Fibroblast of skin of abdomen (primary cell): ENCODE results near the gene ZNF414. TPM values are rescaled to one million over a fixed set of nuclear protein-coding genes. Genes with fewer than 3 reads are reported as not detected.
"Not testable (repeated sequence)": the region's sequence is repeated elsewhere in the genome, so short reads cannot be mapped to it uniquely, and the experiment has no call there.

Experiments used
- DNase-seq: peaks from one replicate; pipeline ENCODE4 v3.0.0-alpha.2; 2013
- polyA plus RNA-seq, 2 experiments: library from polyadenylated mRNA; unstranded; fragments of 120-200 nt; gene quantifications; one replicate each; pipeline ENCODE4 v1.2.1, GENCODE V29; 2013; ENCODE audit not compliant: insufficient read length in 2 of 2

Gene ZNF414, protein sequence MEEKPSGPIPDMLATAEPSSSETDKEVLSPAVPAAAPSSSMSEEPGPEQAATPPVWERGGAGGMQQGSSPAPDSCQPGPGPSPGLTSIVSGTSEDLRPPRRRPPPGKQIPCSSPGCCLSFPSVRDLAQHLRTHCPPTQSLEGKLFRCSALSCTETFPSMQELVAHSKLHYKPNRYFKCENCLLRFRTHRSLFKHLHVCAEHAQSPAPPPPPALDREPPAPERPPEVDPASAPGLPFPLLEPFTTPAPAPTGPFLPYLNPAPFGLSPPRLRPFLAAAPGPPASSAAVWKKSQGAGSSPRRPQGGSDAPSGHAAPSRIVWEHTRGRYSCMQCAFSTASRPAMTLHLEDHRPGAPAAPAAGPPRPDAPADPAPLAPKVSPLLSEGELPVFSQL
- 15.3 TPM for polyA plus RNA-seq (2013, experiment 1 of 2; ENCODE audit: insufficient read length)
- polyA plus RNA-seq (2013, experiment 2 of 2; ENCODE audit: insufficient read length) = 23.0 TPM

DNA sequence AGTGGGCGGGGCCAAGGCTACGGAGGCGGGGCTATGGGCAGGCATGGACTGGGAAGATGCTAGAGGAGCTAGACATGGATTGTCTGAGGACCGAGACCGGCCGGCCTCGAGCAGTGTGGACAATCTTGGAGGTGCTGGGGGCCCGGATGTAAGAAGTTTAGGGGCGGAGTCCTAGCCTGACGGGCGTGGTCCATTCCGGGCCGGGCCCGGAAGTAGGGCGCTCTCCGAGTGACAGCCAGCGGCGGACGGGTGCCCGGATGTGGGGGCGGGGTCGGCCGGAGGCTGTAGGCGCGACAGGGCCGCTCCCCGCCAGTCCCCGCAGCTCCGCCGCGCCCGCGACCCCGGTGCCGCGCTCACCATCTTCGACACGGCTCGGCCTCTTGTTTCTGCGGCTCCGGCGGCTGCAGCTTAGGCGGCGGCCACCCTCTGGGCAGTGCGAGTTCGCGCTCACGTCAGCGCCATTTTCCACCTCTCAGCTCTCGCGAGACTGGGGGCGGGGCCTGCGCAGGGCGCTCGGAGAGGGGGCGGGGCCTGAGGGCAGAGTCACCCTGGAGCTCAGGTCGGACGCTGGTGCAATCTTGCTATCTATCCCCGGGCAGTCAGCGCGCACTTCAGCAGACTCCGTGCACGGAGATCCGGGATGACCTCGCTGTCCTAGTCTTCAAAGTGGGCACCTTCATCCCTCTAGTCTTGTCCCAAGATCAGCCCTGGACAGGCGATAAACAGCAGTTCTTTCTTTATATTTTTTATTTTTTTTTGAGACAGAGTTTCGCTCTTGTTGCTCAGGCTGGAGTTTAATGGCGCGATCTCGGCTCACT, at the start of gene ZNF414:
ZNF414 (minus strand) TSS at position 481 of the 818 bp plus-strand sequence; CDS start at position 360, 121 bp downstream.
- peak; percentile 98 for DNase-seq

DNA sequence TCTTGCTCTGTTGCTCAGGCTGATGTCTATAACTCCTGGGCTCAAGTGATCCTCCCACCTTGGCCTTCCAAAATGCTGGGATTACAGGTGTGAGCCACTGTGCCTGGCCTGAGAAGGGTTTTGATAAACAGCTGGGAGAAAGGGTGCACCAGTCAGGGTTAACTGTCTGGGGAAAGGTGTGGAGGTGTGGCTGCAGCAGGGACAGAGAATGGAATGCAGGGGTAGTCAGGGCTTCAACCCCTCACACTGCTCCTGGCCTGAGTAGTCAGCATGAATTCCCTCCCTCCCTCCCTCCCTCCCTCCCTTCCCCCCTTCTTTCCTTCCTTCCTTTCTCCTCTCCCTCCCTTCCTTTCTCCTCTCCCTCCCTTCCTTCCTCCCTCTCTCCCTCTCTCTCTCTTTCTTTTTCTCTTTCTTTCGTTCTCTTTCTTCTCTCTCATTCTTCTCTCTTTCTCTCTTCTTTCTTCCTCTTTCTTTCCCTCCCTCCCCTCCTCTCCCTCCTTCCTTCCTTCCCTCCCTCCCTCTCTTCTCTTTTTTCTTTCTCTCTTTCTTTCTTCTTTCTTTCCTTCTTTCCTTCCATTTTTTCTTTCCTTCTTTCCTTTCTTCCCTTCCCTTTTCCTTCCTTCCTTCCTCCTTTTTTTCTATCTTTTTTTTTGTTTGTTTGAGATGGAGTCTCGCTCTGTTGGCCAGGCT, 47.3 kb upstream of the ZNF414 start:
- no peak for DNase-seq

DNA sequence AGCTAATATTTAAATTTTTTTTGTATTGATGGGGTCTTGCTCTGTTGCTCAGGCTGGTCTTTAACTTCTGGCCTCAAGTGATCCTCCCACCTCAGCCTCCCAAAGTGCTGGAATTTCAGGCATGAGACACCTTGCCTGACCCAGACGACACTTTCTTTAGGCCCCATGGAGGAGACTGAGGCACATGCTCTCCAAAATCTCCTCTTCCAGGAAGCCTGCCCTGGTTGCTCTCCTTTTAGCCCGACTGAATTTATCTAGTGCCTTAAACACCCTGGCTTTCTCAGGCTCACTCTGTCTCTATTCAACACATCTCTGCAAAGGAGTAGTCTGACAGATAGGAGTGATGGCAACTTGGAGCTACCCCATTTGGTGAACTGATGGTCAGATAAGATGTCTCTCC, 44.4 kb upstream of the ZNF414 start:
- no peak for DNase-seq

DNA sequence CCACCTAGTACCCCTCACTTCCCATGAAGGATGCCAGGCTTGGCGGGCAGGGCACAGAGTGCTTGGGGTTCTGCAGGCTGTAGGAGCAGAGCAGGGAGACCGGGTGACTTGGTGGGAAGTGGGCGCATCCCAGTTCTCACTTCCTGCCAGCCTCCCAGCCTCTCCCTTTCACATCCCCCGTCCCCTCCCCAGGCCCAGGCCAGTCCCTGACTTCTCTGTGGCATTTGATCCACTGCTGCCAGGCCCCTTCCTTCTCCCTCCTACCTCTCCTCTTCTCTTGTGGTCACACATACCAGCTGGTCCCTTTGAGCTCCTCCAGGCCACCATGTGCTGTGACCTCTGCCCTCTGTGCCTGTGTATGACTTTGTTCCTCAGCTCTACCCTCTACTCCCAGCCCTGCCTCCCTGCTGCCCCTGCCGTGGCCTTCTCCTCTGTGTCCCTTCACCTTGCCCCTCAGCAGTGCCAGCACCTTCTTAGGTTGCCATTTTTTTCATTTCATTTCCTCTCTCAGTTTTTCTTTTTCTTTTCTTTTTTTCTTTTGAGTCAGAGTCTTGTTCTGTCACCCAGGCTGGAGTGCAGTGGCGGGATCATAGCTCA, 43.8 kb upstream of the ZNF414 start:
- no peak for DNase-seq

DNA sequence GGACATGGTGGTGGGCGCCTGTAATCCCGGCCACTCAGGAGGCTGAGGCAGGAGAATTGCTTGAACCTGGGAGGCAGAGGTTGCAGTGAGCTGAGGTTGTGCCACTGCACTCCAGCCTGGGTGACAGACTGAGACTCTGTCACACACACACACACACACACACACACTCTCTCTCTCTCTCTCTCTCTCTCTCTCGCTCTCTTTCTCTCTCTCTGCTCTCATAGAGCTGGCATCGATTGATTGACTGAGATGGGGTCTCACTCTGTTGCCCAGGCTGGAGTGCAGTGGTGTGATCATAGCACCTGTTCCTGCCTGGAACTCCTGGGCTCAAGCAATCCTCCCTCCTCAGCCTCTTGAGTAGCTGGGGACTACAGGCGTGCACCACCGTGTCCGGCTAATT, 39.8 kb upstream of the ZNF414 start:
- DNase-seq = not testable (repeated sequence)

DNA sequence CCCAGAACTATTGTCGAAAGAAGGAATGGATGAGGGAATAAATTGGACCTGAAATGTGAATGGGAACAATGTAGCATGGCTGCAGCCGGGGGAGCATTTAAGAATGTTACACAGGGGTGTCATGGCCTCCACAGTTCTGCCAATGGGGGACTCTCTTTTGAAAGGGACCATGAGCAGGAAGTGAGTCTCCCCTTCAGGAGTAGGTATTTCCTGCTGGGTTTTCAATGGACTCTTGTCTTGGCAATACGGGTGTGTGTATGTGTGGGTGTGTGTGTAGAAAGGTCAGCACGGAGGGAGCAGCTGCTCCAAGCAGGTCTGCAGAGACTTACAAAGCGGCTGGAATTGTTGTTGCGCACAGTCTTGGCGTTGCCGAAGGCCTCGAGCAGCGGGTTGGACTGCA, 38.8 kb upstream of the ZNF414 start:
- peak; percentile 14 for DNase-seq

DNA sequence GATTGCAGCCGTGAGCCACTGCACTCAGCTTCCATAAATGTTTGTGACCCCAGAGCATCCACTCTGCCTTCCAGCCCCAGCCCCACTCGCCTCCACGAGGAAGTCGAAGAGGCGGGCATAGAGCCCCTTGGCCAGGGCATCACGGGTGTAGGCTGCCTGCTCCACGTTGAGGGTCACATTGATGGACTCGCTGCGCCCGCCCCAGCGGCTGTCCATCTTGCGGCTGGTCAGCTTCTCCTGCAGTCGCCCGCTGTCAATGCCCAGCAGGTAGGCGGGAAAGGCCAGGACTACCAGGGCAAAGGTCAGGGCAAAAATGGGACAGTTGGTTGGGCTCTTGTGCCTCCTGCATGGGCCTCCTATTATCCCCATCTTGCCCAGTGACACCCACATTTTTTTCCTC, 36.1 kb upstream of the ZNF414 start:
- no peak for DNase-seq

DNA sequence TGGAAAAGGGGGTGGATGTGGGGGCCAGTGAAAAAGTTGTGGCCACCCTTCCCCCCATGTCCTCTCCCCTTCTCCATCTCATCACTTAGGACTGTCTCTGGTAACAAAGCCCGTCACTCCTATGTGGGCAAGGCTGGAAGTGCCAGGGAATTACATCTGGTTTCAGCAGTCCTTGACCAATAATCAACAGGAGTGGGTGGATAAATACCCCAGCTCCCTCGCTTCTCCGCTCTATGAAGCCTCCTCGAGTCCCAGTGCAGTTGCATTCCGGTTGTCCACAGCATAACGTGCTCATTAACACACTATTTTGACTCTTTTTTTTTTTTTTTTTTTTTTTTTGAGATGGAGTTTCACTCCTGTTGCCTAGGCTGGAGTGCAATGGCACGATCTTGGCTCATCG, 31.8 kb upstream of the ZNF414 start:
- DNase-seq = no peak

DNA sequence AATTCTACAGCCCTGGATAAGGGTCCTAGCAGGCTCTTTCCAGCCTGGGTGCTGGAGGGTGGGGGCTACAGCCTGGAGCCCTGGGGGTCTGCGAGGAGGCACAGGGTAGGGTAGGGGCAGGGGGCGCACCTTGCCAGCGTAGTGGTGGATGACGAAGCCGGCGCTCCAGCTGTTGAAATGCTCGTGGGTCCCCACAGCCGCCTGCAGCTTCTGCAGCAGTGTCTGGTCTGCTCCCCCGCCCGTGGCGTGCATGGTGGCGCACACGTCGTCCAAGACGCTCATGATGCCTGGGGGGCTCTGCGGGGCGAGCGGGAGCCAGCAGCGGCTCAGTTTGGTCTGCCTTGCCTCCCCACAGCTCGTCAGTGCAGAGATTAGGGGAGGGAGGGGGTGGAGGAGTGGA, 30.2 kb upstream of the ZNF414 start:
- DNase-seq = no peak

DNA sequence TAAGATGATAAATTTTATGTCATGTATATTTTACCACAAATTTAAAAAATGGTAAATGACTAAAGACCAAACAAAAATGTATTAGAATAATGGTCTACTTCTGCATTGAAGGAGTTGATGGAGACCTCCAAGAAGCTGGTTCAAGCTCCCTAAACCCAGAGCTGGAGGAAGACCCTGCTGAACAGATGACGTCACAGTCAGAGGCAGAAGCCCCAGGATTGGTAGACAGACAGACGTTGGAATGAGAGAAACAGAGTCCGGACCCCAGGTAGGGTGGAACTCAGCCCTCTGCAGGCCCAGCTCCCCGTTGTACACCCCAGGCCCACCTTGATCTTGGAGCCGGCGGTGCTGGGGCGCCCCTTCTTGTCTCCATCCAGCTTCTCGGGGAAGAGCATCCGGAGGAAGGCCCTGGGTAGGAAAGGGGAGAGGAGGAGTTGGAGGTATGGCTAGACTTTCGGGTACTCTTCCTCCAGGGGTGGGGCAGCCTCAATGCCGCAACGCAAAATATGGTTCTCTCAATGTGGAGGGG, 25.7 kb upstream of the ZNF414 start:
- DNase-seq = no peak

DNA sequence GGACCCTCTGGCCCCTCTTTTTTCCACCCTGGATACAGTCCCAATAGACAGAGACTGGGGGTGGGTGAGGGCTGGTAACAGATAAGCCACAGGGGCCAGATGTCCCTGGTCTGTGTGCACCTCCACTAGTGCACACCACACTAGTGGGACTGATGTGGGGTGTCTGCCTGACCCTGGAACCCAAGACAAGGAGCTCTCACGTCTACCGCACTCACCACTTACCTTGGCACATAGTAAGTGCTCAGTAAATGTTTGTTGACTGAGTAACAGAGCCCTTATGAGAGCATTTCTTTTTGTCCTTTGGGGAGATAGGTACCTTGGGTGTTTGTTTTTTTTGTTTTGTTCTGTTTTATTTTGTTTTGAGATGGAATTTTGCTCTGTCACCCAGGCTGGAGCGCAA, 23.1 kb upstream of the ZNF414 start:
- DNase-seq = no peak

DNA sequence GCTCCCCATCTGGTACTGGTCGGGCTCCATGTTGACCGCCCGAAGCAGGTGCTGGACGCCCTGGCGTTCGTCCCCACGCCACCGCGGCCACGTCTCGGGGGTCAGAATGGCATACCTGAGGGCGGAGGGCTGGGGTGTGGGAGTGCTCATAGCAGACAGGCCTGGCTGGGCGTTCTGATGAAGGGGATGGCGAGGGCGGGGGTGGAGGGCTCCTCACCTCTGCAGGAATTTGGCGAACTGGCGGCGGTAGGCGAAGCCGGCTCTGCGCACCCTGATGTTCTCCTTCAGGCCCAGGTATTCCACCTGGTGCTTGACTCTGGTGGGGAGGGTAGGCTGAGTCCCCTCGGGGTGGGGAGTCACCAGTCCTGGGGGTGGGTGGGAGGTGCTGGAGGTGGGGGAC, 22.3 kb upstream of the ZNF414 start:
- no peak for DNase-seq

DNA sequence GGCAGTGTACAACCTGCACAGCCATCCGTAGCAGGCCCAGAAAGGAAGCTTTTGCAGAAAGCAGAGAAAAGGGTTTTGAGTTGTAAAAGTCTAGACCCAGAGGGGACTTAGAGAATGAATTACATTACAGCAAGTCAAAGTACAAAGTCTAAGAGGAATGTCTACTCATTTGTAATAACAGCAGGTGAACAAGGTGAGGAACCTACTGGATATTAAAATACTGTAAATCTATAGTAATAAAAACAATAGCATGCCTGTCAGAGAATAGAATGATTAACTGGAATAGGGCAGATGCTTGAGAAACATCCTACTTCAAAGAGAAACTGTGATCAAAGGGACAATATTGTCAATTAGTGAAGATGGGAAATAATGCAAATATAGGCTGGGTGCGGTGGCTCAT, 18.3 kb upstream of the ZNF414 start:
- DNase-seq = no peak

DNA sequence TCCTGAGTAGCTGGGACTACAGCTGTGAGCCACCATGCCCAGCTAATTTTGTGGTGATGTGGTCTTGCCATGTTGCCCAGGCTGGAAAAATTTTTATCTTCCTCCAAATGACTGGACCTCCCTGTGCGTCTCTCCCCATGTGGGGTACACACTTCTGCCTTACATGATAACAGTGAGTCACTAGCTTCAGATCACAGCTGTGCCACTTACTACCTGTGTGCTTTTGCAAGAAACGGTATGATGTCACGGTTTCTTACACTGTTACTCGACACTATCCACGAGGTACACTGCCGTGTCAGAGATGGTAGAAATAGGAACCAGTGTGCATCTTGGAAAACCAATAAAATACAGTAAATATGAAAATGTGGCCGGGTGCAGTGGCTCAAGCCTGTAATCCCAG, 17.5 kb upstream of the ZNF414 start:
- DNase-seq = no peak

DNA sequence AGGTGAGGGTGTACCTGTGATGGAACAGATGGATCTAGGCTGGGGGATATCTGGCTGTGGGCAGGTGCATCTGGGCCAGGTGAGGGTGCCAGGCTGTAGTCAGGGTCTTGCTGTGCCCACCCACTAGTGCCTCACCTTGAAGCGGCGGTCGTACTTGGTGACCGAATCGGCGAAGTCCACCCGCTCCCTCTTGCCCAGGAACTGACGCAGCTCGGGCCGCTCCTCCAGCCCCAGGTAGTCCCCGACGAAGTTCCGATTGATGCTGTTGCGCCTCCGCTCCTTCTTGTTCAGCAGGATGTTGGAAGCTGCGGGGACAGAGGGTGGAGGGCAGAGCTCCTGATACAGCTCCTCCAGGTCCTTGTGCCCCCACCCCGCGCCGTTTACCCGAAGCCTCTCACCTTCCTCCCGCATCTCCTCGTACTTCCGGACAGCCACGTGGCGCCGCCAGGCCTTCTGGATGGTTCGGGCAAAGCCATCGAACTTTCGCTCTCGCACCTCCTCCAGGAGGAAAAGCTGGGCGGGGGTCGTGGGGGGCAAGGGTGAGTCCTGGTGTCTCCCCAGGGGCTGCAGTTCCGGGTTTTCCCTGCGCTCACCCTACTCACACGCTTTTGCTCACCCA, 16.2 kb upstream of the ZNF414 start:
- DNase-seq = no peak

DNA sequence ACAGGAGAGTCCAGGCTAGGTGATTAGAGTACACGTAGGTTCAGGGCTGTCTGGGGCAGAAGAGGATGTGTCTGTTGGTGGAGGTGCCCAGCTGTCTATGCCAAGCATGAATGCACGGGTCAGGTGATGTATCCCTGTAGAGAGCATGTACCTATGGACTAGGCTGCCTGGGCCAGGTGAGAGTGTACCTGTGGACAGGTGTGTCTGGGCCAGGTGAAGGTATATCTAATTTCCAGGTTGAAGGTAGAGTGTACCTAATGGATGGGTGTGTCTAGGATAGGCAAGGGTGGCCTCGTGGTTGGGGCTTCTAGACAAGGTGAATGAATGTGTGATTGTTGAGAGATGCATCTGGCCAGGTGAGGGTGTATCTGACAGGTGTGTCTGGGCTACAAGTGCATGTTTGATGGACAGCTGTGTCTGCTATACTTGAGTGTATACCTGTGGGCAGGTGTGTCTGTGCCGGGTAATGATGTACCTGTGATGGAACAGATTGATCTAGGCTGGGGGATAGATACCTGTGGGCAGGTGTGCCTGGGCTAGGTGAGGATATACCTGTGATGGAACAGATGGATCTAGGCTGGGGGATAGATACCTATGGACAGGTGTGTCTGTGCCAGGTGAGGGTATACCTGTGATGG, 15.5 kb upstream of the ZNF414 start:
- no peak for DNase-seq

DNA sequence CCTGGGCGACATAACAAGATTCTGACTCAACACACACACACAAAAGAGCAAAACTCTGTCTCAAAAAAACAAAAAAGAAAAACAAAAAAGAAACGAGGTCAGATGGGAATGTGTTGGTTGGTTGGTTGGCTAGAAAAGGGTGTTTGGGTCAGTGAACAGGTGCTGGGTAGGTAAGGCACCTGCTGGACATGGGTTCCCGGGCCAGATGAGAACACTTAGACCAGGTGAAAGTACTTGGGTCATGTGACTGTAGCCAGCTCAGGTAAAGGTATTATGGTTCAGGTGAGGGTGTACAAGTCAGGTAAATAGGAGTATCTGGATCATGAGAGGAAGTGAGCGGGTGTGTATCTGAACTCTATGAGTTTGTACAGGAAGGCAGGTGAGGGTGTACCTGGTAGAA, 14.5 kb upstream of the ZNF414 start:
- DNase-seq = no peak

DNA sequence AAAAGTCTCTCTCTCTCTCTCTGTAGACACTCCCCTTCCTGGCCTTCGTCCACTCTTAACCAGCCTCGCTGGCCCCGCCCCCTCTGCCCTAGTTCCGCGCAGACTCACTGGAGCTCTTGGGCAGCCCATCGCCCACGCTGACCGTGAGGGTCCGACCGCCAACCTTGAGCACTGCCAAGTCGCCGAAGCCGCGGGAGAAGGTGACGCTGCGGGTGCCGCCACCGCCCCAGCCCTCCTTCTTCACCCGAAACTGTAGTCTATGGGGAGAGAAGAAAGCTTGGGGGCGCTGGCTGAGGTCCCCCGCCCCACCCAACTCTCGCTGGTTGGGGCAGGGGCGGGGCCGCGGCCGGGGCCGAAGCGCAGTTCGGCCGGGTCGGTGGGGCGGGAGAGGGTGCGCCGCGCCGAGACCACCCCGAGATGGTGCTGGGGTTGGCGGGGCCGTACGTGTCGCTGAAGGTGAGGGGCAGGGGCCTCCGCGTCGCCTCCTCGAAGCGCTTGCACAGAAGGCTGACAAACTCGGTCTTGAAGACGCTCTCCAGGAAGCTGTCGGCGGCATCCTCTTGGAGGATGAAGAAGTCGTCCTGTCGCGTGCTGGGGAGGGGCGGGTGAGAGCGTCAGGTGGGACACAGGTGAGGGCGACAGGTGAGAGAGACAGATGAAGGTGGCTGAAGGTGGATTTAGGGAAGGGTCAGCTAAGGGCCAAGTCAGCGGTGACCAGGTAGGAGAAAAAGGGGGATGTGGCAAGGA, 12.6 kb upstream of the ZNF414 start:
- DNase-seq = peak; percentile 92

DNA sequence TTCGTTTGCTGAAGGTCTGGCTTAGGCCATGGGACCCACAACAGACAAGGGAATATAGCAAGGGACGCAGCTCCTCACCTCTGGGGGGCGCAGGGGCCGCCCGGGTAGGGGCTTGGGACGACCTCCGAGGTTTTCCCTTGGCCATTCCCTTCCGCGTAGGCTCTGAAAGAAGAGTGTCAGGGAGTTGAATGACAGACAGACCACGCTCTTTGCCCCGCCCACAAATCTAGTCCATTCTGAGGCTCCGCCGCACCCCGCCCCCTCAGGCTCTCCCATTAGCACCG, 11.4 kb upstream of the ZNF414 start:
- DNase-seq = no peak

DNA sequence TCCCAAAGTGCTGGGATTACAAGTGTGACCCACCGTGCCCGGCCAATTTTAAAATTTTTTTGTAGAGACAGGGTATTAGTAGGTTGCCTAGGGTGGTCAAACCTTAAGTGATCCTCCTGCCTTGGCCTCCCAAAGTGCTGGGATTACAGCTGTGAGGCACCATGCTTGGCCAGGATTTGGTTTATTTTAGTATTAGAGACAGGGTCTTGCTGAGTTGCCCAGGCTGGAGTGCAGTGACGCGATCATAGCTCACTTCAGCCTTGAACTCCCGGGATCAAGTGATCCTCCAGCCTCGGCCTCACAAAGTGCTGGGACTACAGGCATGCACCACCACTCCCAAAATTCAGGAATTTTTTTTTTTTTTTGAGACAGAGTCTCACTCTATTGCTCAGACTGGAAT, 5.4 kb upstream of the ZNF414 start:
- DNase-seq = no peak

DNA sequence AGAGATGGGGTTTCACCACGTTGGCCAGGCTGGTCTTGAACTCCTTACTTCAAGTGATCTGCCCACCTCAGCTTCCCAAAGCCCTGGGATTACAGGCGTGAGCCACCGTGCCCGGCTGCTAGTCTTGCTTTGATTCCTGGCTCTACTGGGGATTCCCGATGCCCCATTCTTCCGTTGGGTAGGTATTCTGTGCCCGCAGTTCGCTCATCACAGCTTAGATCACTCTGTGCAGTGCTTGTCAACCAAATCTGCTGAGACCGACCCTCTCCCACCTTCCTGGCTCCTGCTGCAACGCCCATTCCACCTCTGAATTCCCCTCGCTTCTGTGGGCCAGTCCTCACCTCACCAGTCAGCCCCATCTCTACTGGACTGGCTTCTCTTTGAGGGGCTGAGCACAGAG, 4.6 kb upstream of the ZNF414 start:
- DNase-seq = no peak
